ENCODE data around the gene DOK6. TPM values are rescaled to one million over a fixed set of nuclear protein-coding genes. Genes with fewer than 3 reads are reported as not detected.

Gene DOK6
- polyA plus RNA-seq, 1 experiment = 0.55 TPM

DNA sequence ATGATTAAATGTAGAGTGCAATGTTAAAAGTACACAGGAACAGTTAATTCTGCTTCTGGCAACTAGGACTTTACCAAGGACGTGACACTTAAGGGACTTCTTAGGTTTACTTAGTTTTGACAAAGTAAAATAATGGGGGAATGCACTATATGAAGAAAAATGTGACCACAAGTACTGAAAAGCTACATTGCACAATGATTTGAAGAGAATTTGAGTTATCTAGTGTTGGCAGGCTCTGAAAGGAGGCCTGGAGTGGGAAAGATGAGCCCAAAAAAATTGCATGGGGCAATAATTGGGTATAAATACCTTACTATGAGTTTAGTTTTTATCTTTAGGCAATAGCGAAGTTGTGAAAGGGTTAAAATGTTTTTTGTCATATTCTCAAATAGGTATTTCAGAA, 173.7 kb downstream of the DOK6 start:
- H3K4me3 ChIP-seq (ENCODE audit: low read depth, low read length) = no peak overlapping the region
- TF ChIP-seq, protein P1, sequence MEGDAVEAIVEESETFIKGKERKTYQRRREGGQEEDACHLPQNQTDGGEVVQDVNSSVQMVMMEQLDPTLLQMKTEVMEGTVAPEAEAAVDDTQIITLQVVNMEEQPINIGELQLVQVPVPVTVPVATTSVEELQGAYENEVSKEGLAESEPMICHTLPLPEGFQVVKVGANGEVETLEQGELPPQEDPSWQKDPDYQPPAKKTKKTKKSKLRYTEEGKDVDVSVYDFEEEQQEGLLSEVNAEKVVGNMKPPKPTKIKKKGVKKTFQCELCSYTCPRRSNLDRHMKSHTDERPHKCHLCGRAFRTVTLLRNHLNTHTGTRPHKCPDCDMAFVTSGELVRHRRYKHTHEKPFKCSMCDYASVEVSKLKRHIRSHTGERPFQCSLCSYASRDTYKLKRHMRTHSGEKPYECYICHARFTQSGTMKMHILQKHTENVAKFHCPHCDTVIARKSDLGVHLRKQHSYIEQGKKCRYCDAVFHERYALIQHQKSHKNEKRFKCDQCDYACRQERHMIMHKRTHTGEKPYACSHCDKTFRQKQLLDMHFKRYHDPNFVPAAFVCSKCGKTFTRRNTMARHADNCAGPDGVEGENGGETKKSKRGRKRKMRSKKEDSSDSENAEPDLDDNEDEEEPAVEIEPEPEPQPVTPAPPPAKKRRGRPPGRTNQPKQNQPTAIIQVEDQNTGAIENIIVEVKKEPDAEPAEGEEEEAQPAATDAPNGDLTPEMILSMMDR (IDR thresholded peaks at IDR 0.05; ENCODE audit: insufficient read depth, low read depth, low read length) = no peak
- H3K27me3 ChIP-seq (ENCODE audit: control insufficient read depth, insufficient read depth, low read length) = no peaks in the 10 kb centered on the region
- ChIA-PET CTCF (no interaction called here), POLR2A (no interaction called here)
- no peaks in the 10 kb centered on the region for H3K36me3 ChIP-seq (ENCODE audit: control insufficient read depth, insufficient read depth, low read length)
- DNase-seq (ENCODE audit: low read depth) = no peak

GRCh38 chr18:69580107-69580506, 179.4 kb downstream of the DOK6 start:
- ChIA-PET POLR2A (no interaction called here), CTCF (interaction anchor here (1.0 kb wide), 1 partner anchor 12 kb away, joined by 3 read pairs; no protein-coding TSS in a partner anchor)
- TF ChIP-seq, protein P1 (IDR thresholded peaks at IDR 0.05; ENCODE audit: insufficient read depth, low read depth, low read length) = no peak
- no peak for DNase-seq (ENCODE audit: low read depth)
- Histone ChIP-seq H3K27me3 (ENCODE audit: control insufficient read depth, insufficient read depth, low read length) (no peaks in the 10 kb centered on the region), H3K4me3 (ENCODE audit: low read depth, low read length) (no peak overlapping the region), H3K36me3 (ENCODE audit: control insufficient read depth, insufficient read depth, low read length) (no peaks in the 10 kb centered on the region)

DNA sequence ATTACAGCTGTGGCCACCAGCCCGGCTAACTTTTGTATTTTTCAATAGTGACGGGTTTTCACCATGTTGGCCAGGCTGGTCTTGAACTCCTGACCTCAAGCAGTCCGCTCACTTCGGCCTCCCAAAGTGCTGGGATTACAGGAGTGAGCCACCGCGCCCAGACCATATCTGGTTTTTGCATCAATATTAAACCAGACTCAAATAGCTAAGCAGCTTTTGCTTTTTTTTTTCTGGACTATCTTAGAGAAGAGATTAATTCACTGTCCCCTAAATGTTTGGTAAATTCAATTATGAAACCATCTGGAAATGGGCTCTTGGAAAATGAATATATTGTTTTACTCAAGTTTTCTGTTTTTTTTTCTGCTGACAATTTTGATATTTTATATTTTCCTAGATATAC, 183.7 kb downstream of the DOK6 start:
- H3K36me3 ChIP-seq (ENCODE audit: control insufficient read depth, insufficient read depth, low read length) = no peaks in the 10 kb centered on the region
- ChIA-PET CTCF (no interaction called here), POLR2A (interaction anchor here (0.7 kb wide), 1 partner anchor 13 kb away, joined by 9 read pairs; no protein-coding TSS in a partner anchor)
- TF ChIP-seq, protein P1 (IDR thresholded peaks at IDR 0.05; ENCODE audit: insufficient read depth, low read depth, low read length) = no peak
- no peak for DNase-seq (ENCODE audit: low read depth)
- H3K4me3 ChIP-seq (ENCODE audit: low read depth, low read length) = no peak overlapping the region
- H3K27me3 ChIP-seq (ENCODE audit: control insufficient read depth, insufficient read depth, low read length) = no peaks in the 10 kb centered on the region

- no peak for DNase-seq (ENCODE audit: low read depth)
- ChIA-PET CTCF (interaction anchor here (0.6 kb wide), 1 partner anchor 905 kb away, joined by 3 read pairs; no protein-coding TSS in a partner anchor), POLR2A (no interaction called here)
- TF ChIP-seq, protein P1 (IDR thresholded peaks at IDR 0.05; ENCODE audit: insufficient read depth, low read depth, low read length) = no peak
- Histone ChIP-seq H3K4me3 (ENCODE audit: low read depth, low read length) (no peak overlapping the region), H3K36me3 (ENCODE audit: control insufficient read depth, insufficient read depth, low read length) (no peaks in the 10 kb centered on the region), H3K27me3 (ENCODE audit: control insufficient read depth, insufficient read depth, low read length) (no peaks in the 10 kb centered on the region)
Observed at GRCh38 chr18:69585696-69586095, 185.0 kb downstream of the DOK6 start.

GRCh38 chr18:69586537-69586936, 185.8 kb downstream of the DOK6 start:
- POLR2A ChIA-PET = no interaction called here
- TF ChIP-seq, protein P1 (IDR thresholded peaks at IDR 0.05; ENCODE audit: insufficient read depth, low read depth, low read length) = no peak
- H3K36me3 ChIP-seq (ENCODE audit: control insufficient read depth, insufficient read depth, low read length) = no peaks in the 10 kb centered on the region
- no peaks in the 10 kb centered on the region for H3K27me3 ChIP-seq (ENCODE audit: control insufficient read depth, insufficient read depth, low read length)
- no peak for DNase-seq (ENCODE audit: low read depth)
- CTCF ChIA-PET = interaction anchor here (1.2 kb wide), 1 partner anchor 10 kb away, joined by 3 read pairs; no protein-coding TSS in a partner anchor
- no peak overlapping the region for H3K4me3 ChIP-seq (ENCODE audit: low read depth, low read length)
